ENCODE measurements around the gene ZBTB20. TPM values are rescaled to one million over a fixed set of nuclear protein-coding genes. Genes with fewer than 3 reads are reported as not detected.

ZBTB20 gene
- total and polyA plus RNA-seq, 2 of the 4 experiments (the other 2 are of a cell fraction) = 0.75 to 14.7 TPM

DNA sequence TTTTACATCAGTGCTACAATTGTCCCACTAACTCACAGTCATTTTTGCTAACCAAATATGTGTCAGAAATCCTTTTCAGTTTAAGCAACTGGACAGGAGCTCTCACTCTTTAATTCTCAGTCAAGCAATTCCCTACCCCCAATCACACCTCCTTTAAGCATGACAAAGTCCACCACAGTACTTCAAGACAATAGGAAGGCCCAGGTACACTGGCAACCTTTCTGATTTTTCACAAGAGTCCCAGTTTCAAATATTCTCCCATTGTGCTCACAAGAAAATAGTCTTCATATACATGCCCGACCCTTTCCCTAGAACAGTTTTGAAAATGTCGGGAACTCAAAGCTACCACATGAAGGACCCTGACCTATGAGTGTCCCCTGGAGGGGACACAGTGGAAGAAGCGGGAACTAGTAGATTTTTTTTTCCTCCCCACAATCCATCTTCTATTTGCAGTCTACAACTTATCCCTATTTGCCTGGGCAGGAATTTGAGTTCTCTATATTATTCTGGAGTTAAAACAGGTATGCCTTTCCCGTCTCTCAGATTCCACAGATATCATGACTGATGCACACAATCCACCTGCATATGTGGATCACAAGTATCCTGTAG, 439.7 kb downstream of the ZBTB20 start:
- Histone ChIP-seq H2AK9ac (replicated peaks; ENCODE audit: low read depth, low read length, poor library complexity) (no peak overlapping the region), H3K14ac (replicated peaks; ENCODE audit: low read depth, low read length) (no peak overlapping the region), H2AFZ (replicated peaks; ENCODE audit: low read length, poor library complexity) (no peak overlapping the region), H3K9me1 (ENCODE audit: insufficient read depth, low read length) (no peaks in the 10 kb centered on the region), H2AK5ac (ENCODE audit: low read depth, low read length) (no peak overlapping the region), H2BK120ac (ENCODE audit: low read depth, low read length) (no peak overlapping the region), H3K27me3 (ENCODE audit: control insufficient read depth, insufficient read depth, low read length) (no peaks in the 10 kb centered on the region), H3K4me3 (ENCODE audit: insufficient read depth, low read depth, low read length) (no peak overlapping the region), H2BK15ac (ENCODE audit: low read depth, low read length) (no peak overlapping the region), H3K23ac (ENCODE audit: low read depth, low read length) (no peak overlapping the region), H3K27ac (ENCODE audit: insufficient read depth, low read length) (no peak overlapping the region), H3K4me2 (ENCODE audit: low read depth, low read length) (no peak overlapping the region), H4K91ac (ENCODE audit: insufficient read depth, low read depth, low read length) (no peak overlapping the region), H3K9me3 (ENCODE audit: control insufficient read depth, insufficient read depth, low read length) (no peaks in the 10 kb centered on the region), H2BK5ac (ENCODE audit: low read depth, low read length, poor library complexity, severe bottlenecking) (no peak overlapping the region), H3K36me3 (ENCODE audit: control insufficient read depth, insufficient read depth, low read length) (no peaks in the 10 kb centered on the region), H3K9ac (ENCODE audit: low read depth, low read length) (no peak overlapping the region), H3K56ac (ENCODE audit: extremely low read depth, insufficient read depth, low read length) (no peak overlapping the region), H3K18ac (ENCODE audit: low read depth, low read length) (no peak overlapping the region), H4K8ac (ENCODE audit: low read depth in 2 of 2, low read length in 2 of 2) (no peak overlapping the region), H3K4ac (ENCODE audit: low read depth, low read length) (no peak overlapping the region), H4K20me1 (ENCODE audit: insufficient read depth, low read length) (no peaks in the 10 kb centered on the region), H4K5ac (ENCODE audit: low read depth, low read length) (no peak overlapping the region), H3K4me1 (ENCODE audit: control insufficient read depth, insufficient read depth, low read length) (peaks cover 2% of the 10 kb centered on the region; the same call in 1 of the 2 replicates), H3K79me1 (ENCODE audit: low read depth in 1 of 2, low read length in 2 of 2) (no peaks in the 10 kb centered on the region), H2BK20ac (ENCODE audit: low read depth, low read length) (no peak overlapping the region)
- TF ChIP-seq NFE2L2 (IDR thresholded peaks at IDR 0.05; ENCODE audit: low read depth, low read length) = no peak
- TF ChIP-seq ELK1 (IDR thresholded peaks at IDR 0.05; ENCODE audit: borderline replicate concordance, low read depth, low read length) = no peak
- no peak for TF ChIP-seq RCOR1 (IDR thresholded peaks at IDR 0.05; ENCODE audit: insufficient replicate concordance, low read length)
- no peak for TF ChIP-seq MXI1 (IDR thresholded peaks at IDR 0.05; ENCODE audit: borderline replicate concordance, low read depth, low read length)
- no peak for TF ChIP-seq RAD21 (IDR thresholded peaks at IDR 0.05; ENCODE audit: low read length)
- TF ChIP-seq, protein P1, sequence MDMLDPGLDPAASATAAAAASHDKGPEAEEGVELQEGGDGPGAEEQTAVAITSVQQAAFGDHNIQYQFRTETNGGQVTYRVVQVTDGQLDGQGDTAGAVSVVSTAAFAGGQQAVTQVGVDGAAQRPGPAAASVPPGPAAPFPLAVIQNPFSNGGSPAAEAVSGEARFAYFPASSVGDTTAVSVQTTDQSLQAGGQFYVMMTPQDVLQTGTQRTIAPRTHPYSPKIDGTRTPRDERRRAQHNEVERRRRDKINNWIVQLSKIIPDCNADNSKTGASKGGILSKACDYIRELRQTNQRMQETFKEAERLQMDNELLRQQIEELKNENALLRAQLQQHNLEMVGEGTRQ (IDR thresholded peaks at IDR 0.05; ENCODE audit: low read depth, low read length) = no peak
- no peak for TF ChIP-seq POLR2A (IDR thresholded peaks at IDR 0.05; ENCODE audit: low read depth, low read length)
- no peak for TF ChIP-seq BHLHE40 (IDR thresholded peaks at IDR 0.05; ENCODE audit: low read depth, low read length)
- no peak for TF ChIP-seq MAFK (IDR thresholded peaks at IDR 0.05; ENCODE audit: low read depth, low read length)
- no peak for TF ChIP-seq SMC3 (IDR thresholded peaks at IDR 0.05; ENCODE audit: low read depth, low read length)
- TF ChIP-seq CHD1 (IDR thresholded peaks at IDR 0.05; ENCODE audit: low read depth, low read length) = no peak
- TF ChIP-seq FOS (IDR thresholded peaks at IDR 0.05; ENCODE audit: low read depth, low read length) = no peak
- TF ChIP-seq RFX5 (IDR thresholded peaks at IDR 0.05; ENCODE audit: low read depth, low read length) = no peak
- TF ChIP-seq CEBPB (IDR thresholded peaks at IDR 0.05; ENCODE audit: low read depth, low read length) = no peak
- TF ChIP-seq, protein P2, sequence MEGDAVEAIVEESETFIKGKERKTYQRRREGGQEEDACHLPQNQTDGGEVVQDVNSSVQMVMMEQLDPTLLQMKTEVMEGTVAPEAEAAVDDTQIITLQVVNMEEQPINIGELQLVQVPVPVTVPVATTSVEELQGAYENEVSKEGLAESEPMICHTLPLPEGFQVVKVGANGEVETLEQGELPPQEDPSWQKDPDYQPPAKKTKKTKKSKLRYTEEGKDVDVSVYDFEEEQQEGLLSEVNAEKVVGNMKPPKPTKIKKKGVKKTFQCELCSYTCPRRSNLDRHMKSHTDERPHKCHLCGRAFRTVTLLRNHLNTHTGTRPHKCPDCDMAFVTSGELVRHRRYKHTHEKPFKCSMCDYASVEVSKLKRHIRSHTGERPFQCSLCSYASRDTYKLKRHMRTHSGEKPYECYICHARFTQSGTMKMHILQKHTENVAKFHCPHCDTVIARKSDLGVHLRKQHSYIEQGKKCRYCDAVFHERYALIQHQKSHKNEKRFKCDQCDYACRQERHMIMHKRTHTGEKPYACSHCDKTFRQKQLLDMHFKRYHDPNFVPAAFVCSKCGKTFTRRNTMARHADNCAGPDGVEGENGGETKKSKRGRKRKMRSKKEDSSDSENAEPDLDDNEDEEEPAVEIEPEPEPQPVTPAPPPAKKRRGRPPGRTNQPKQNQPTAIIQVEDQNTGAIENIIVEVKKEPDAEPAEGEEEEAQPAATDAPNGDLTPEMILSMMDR (conservative IDR thresholded peaks at IDR 0.05; ENCODE audit: low read depth, low read length) = no peak
- TF ChIP-seq MAZ (IDR thresholded peaks at IDR 0.05; ENCODE audit: borderline replicate concordance, low read depth, low read length) = no peak
- POLR2A ChIA-PET (ENCODE audit: unreplicated experiment) = no interaction called here
- WGBS, 2 experiments (ENCODE audit: extremely low coverage in 2 of 2, insufficient read length in 1 of 2) = 100% methylated on average over 1 of the region's 4 CpGs; no CpG with 5 or more reads in 1 of the 2 experiments
- no peak for DNase-seq
- dilution Hi-C loops (cut with HindIII; ENCODE audit: low sequenced_read_pairs, unreplicated experiment) = no loop called here
- intact Hi-C loops (cut with micrococcal nuclease) = no loop called here
- ATAC-seq (ENCODE audit: low read depth) = no peak
- BruUV-seq (replicated peaks) = no TSS peak
- in situ Hi-C loops (cut with MboI; ENCODE audit: low sequenced_read_pairs) = no loop called here
- CTCF ChIA-PET = interaction anchor here (1.3 kb wide), 1 partner anchor 17 kb away, joined by 4 read pairs; no protein-coding TSS in a partner anchor

All from IMR-90 (cell line).